ENCODE measurements around the gene CALN1.

CALN1 gene

GRCh38 chr7:72077786-72078185 is 334.4 kb downstream of the CALN1 start:
- no peak for TF ChIP-seq GATA3 (IDR thresholded peaks at IDR 0.05; ENCODE audit: low read depth, low read length)
- no peak for TF ChIP-seq GATA2 (IDR thresholded peaks at IDR 0.05; ENCODE audit: low read depth, low read length)

GRCh38 chr7:72072901-72073300 is 339.2 kb downstream of the CALN1 start:
- TF ChIP-seq GATA3 (IDR thresholded peaks at IDR 0.05; ENCODE audit: low read depth, low read length) (no peak), GATA2 (IDR thresholded peaks at IDR 0.05; ENCODE audit: low read depth, low read length) (no peak)

GRCh38 chr7:72069263-72069662 is 342.9 kb downstream of the CALN1 start:
- TF ChIP-seq GATA2 (IDR thresholded peaks at IDR 0.05; ENCODE audit: low read depth, low read length) (no peak), GATA3 (IDR thresholded peaks at IDR 0.05; ENCODE audit: low read depth, low read length) (no peak)

- TF ChIP-seq GATA3 (IDR thresholded peaks at IDR 0.05; ENCODE audit: low read depth, low read length) (no peak), GATA2 (IDR thresholded peaks at IDR 0.05; ENCODE audit: low read depth, low read length) (no peak)
These were observed 347.2 kb downstream of the CALN1 start for GRCh38 chr7:72064916-72065315.

- TF ChIP-seq GATA3 (IDR thresholded peaks at IDR 0.05; ENCODE audit: low read depth, low read length), result no peak
- TF ChIP-seq GATA2 (IDR thresholded peaks at IDR 0.05; ENCODE audit: low read depth, low read length), result no peak
These were observed 348.8 kb downstream of the CALN1 start for GRCh38 chr7:72063330-72063729.

GRCh38 chr7:72062666-72063065 is 349.5 kb downstream of the CALN1 start:
- TF ChIP-seq GATA2 (IDR thresholded peaks at IDR 0.05; ENCODE audit: low read depth, low read length) (no peak), GATA3 (IDR thresholded peaks at IDR 0.05; ENCODE audit: low read depth, low read length) (no peak)

- TF ChIP-seq GATA2 (IDR thresholded peaks at IDR 0.05; ENCODE audit: low read depth, low read length) (no peak), GATA3 (IDR thresholded peaks at IDR 0.05; ENCODE audit: low read depth, low read length) (no peak)
These were observed 352.2 kb downstream of the CALN1 start for GRCh38 chr7:72059925-72060324.

GRCh38 chr7:72058579-72058978 is 353.6 kb downstream of the CALN1 start:
- no peak for TF ChIP-seq GATA3 (IDR thresholded peaks at IDR 0.05; ENCODE audit: low read depth, low read length)

- TF ChIP-seq GATA2 (IDR thresholded peaks at IDR 0.05; ENCODE audit: low read depth, low read length) (no peak), GATA3 (IDR thresholded peaks at IDR 0.05; ENCODE audit: low read depth, low read length) (no peak)
These were observed 354.3 kb downstream of the CALN1 start for GRCh38 chr7:72057796-72058195.

- TF ChIP-seq GATA2 (IDR thresholded peaks at IDR 0.05; ENCODE audit: low read depth, low read length), result no peak
- no peak for TF ChIP-seq GATA3 (IDR thresholded peaks at IDR 0.05; ENCODE audit: low read depth, low read length)
These were observed 354.9 kb downstream of the CALN1 start for GRCh38 chr7:72057231-72057630.

- no peak for TF ChIP-seq GATA3 (IDR thresholded peaks at IDR 0.05; ENCODE audit: low read depth, low read length)
- TF ChIP-seq GATA2 (IDR thresholded peaks at IDR 0.05; ENCODE audit: low read depth, low read length), result no peak
These were observed 356.7 kb downstream of the CALN1 start for GRCh38 chr7:72055426-72055825.

GRCh38 chr7:72053292-72053691 is 358.8 kb downstream of the CALN1 start:
- TF ChIP-seq GATA2 (IDR thresholded peaks at IDR 0.05; ENCODE audit: low read depth, low read length) (no peak), GATA3 (IDR thresholded peaks at IDR 0.05; ENCODE audit: low read depth, low read length) (no peak)

- no peak for TF ChIP-seq GATA3 (IDR thresholded peaks at IDR 0.05; ENCODE audit: low read depth, low read length)
- no peak for TF ChIP-seq GATA2 (IDR thresholded peaks at IDR 0.05; ENCODE audit: low read depth, low read length)
These were observed 363.7 kb downstream of the CALN1 start for GRCh38 chr7:72048420-72048819.

GRCh38 chr7:72042855-72043254 is 369.3 kb downstream of the CALN1 start:
- no peak for TF ChIP-seq GATA3 (IDR thresholded peaks at IDR 0.05; ENCODE audit: low read depth, low read length)
- no peak for TF ChIP-seq GATA2 (IDR thresholded peaks at IDR 0.05; ENCODE audit: low read depth, low read length)

GRCh38 chr7:72040641-72041040 is 371.5 kb downstream of the CALN1 start:
- TF ChIP-seq GATA3 (IDR thresholded peaks at IDR 0.05; ENCODE audit: low read depth, low read length), result no peak
- TF ChIP-seq GATA2 (IDR thresholded peaks at IDR 0.05; ENCODE audit: low read depth, low read length), result no peak

- TF ChIP-seq GATA3 (IDR thresholded peaks at IDR 0.05; ENCODE audit: low read depth, low read length) (no peak), GATA2 (IDR thresholded peaks at IDR 0.05; ENCODE audit: low read depth, low read length) (no peak)
These were observed 372.7 kb downstream of the CALN1 start for GRCh38 chr7:72039460-72039859.

Data from SH-SY5Y (cell line).